Measurements from ENCODE around the gene DNAJA1.

GRCh38 chr9:33017283-33018041, 7.6 kb upstream of the DNAJA1 start:
- TF ChIP-seq CTCF (IDR thresholded peaks at IDR 0.05) (no peak), POLR2A (IDR thresholded peaks at IDR 0.05) (no peak)
